ENCODE measurements around the gene CLN3. TPM values are rescaled to one million over a fixed set of nuclear protein-coding genes. Genes with fewer than 3 reads are reported as not detected.

CLN3 gene
- total and polyA plus RNA-seq, 2 of the 13 experiments (the other 11 are each of a cell fraction or from before 2014, with no cell fraction given) = 23.4 to 46.8 TPM

DNA sequence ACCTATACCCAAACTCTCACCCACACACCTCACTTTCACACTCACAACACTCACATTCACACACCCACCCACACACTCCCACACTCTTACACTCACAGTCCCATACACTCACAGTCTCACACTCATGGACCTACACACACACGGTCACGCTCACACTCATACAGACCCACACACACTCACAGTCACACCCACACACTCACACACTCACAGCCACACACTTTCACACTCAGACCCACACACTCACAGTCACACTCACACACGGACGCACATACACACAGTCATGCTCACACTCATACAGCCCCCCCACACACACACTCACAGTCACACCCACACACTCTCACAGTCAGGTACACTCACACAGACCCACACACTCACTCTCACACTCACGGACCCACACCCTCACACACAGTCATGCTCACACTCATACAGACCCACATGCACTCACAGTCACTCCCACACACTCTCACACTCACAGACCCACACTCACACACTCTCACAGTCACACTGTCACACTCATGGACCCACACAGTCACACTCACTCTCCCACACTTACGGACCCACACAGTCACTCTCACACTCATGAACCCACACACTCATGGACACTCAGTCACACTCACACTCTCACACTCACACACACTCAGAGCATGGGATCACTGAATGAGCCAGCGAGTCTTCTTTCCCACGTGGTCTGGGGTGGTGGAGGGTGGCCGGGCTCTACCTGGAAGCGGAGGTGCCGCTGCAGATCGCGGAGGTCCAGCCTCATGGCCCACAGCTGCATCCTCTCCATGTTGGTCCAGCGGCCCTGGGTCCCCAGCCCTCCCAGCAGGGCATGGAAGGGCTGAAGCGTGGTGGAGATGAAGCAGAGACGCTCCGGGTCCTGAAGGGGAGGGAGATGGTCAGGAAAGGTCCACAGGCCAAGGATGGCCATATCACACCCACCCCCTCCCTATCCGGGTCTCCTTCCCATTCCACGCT lies 9.7 kb upstream of the CLN3 start (continued):
- TF ChIP-seq ZBTB10 (CRISPR knock-in tag; IDR thresholded peaks at IDR 0.05; ENCODE audit: borderline replicate concordance) (no peak), CENPX (CRISPR knock-in tag; IDR thresholded peaks at IDR 0.05) (no peak), ZNF232 (CRISPR knock-in tag; IDR thresholded peaks at IDR 0.05; ENCODE audit: borderline replicate concordance) (no peak), NONO (IDR thresholded peaks at IDR 0.05) (0 out of 2 replicates have a peak, but pooled peaks have one; percentile 72), NONO (CRISPR knock-in tag; conservative IDR thresholded peaks at IDR 0.05) (no peak), CC2D1A (CRISPR knock-in tag; IDR thresholded peaks at IDR 0.05) (no peak), UBTF (CRISPR knock-in tag; IDR thresholded peaks at IDR 0.05) (no peak), NRL (CRISPR knock-in tag; IDR thresholded peaks at IDR 0.05; ENCODE audit: borderline replicate concordance) (0 out of 2 replicates have a peak, but pooled peaks have one; percentile 32)
- TF ChIP-seq, protein P1, sequence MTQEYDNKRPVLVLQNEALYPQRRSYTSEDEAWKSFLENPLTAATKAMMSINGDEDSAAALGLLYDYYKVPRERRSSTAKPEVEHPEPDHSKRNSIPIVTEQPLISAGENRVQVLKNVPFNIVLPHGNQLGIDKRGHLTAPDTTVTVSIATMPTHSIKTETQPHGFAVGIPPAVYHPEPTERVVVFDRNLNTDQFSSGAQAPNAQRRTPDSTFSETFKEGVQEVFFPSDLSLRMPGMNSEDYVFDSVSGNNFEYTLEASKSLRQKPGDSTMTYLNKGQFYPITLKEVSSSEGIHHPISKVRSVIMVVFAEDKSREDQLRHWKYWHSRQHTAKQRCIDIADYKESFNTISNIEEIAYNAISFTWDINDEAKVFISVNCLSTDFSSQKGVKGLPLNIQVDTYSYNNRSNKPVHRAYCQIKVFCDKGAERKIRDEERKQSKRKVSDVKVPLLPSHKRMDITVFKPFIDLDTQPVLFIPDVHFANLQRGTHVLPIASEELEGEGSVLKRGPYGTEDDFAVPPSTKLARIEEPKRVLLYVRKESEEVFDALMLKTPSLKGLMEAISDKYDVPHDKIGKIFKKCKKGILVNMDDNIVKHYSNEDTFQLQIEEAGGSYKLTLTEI (CRISPR knock-in tag; conservative IDR thresholded peaks at IDR 0.05) = no peak
- TF ChIP-seq, protein P2, sequence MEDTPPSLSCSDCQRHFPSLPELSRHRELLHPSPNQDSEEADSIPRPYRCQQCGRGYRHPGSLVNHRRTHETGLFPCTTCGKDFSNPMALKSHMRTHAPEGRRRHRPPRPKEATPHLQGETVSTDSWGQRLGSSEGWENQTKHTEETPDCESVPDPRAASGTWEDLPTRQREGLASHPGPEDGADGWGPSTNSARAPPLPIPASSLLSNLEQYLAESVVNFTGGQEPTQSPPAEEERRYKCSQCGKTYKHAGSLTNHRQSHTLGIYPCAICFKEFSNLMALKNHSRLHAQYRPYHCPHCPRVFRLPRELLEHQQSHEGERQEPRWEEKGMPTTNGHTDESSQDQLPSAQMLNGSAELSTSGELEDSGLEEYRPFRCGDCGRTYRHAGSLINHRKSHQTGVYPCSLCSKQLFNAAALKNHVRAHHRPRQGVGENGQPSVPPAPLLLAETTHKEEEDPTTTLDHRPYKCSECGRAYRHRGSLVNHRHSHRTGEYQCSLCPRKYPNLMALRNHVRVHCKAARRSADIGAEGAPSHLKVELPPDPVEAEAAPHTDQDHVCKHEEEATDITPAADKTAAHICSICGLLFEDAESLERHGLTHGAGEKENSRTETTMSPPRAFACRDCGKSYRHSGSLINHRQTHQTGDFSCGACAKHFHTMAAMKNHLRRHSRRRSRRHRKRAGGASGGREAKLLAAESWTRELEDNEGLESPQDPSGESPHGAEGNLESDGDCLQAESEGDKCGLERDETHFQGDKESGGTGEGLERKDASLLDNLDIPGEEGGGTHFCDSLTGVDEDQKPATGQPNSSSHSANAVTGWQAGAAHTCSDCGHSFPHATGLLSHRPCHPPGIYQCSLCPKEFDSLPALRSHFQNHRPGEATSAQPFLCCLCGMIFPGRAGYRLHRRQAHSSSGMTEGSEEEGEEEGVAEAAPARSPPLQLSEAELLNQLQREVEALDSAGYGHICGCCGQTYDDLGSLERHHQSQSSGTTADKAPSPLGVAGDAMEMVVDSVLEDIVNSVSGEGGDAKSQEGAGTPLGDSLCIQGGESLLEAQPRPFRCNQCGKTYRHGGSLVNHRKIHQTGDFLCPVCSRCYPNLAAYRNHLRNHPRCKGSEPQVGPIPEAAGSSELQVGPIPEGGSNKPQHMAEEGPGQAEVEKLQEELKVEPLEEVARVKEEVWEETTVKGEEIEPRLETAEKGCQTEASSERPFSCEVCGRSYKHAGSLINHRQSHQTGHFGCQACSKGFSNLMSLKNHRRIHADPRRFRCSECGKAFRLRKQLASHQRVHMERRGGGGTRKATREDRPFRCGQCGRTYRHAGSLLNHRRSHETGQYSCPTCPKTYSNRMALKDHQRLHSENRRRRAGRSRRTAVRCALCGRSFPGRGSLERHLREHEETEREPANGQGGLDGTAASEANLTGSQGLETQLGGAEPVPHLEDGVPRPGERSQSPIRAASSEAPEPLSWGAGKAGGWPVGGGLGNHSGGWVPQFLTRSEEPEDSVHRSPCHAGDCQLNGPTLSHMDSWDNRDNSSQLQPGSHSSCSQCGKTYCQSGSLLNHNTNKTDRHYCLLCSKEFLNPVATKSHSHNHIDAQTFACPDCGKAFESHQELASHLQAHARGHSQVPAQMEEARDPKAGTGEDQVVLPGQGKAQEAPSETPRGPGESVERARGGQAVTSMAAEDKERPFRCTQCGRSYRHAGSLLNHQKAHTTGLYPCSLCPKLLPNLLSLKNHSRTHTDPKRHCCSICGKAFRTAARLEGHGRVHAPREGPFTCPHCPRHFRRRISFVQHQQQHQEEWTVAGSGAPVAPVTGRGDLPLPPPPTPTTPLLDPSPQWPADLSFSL (CRISPR knock-in tag; IDR thresholded peaks at IDR 0.05) = peak; percentile 70; the same call in 1 of the 2 replicates
- TF ChIP-seq, protein P3, sequence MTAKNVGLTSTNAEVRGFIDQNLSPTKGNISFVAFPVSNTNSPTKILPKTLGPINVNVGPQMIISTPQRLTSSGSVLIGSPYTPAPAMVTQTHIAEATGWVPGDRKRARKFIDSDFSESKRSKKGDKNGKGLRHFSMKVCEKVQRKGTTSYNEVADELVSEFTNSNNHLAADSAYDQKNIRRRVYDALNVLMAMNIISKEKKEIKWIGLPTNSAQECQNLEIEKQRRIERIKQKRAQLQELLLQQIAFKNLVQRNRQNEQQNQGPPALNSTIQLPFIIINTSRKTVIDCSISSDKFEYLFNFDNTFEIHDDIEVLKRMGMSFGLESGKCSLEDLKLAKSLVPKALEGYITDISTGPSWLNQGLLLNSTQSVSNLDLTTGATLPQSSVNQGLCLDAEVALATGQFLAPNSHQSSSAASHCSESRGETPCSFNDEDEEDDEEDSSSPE (CRISPR knock-in tag; IDR thresholded peaks at IDR 0.05) = no peak

Measured in HepG2 (cell line).